Measurements from ENCODE around the gene BRSK2.

The BRSK2 gene

DNA sequence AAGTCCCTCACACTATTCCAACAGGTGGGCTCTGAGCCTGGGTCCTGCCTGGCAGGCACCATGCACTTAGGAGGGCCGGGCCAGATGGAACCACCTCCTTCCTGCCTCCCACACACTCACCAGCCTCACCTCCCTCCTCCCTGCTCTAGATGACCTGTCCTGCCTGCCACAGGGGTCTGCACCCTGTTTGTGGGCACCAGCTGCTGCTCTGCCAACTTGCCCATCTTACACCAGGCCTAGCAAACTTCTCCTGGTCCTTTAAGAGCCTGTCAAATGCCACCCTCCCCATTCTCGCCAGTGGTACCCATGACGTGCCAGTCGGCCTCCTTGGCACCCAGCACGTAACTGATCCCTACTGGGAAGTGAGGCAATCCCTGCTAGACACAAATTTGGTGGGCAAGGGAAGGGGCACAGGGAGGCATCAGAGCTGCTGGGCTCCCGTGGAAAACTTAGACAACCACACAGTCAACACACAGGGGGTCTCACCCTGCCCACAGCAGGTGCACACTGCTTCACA, 93.8 kb downstream of the BRSK2 start:
- DNase-seq (ENCODE audit: low spot score), result no peak

DNA sequence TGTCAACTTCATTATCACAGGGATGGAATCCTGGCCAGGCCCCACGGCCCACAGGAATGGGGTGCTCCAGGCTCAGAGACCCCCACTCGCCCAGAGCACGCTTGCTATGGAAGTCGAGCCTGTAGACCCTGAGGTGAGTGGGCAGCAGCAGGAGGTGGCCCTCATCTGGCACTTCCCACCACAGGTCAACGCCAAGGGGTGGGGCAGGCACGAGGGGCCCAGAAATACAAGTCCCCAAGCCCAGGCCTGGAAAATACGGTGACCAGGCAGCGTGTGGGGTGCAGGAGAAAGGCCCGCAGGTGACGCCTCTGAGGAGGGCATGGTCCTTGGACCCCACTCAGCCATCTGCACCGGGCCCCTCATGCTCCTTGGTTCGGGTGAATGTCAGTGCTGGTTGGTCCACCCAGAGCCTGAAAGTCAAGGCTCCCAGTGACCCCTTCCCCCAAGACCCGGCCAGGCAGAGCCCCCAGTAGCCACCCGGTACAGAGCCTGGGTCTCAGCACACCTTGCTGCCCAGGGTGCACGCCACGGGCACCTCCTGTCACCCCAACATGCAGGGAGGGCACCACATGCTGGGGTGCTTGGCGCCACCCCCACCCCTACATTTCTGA, 94.4 kb downstream of the BRSK2 start:
- DNase-seq (ENCODE audit: low spot score), result no peak

DNA sequence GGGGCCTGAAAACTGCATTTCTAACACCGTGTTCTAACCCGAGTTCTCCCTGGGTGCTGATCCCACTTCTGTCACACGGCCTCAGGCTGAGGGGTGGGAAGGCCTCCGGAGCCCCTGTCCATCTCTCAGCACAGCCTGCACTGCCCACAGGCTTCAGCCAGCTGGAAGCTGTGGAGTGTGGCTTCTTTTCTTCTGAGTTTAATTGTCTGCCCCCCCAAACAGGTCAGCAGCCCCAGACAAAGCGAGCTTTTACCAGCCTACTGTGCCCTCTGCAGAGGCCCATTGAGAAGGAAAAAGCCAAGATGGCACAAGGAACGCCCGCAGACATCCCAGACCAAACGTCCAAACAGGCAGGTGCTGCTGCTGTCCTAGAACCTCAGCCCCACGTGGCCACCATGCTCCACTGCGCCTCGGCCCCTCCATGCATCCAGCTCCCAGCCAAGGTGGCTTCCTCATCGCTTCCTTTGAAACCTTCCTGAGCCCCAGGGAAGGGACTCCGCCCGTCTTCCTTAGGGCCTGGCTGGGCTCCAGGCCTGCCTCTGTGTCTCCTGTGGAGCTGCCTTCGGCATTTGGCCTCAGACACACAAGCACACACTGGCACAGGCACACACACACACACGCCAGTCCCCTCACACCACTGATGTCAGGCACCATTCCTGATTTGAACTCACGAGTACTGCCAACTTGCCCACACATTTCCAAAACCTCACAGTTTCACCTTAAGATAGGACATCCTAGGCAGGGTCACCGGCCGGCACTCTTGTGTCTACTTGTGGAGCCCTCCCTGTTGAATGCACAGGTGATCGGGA, 95.2 kb downstream of the BRSK2 start:
- no peak for DNase-seq (ENCODE audit: low spot score)

DNA sequence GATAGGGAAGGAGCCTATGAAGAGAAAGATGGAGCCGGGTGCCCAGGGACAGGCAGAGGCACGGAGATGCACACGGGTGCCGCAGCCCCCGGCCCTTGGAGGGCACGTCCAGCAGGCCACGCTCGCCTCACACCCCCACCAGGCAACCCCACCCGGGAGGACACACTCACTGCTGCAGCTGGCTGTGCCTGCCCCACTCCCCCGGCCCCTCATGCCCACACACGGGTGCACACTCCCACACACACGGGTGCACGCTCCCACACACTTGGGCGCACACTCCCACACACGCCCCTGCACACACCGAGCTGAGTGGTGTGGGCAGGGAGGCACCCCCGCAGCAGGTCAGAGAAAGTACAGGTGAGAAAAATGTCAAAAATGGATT, 95.8 kb downstream of the BRSK2 start:
- DNase-seq (ENCODE audit: low spot score), result no peak

DNA sequence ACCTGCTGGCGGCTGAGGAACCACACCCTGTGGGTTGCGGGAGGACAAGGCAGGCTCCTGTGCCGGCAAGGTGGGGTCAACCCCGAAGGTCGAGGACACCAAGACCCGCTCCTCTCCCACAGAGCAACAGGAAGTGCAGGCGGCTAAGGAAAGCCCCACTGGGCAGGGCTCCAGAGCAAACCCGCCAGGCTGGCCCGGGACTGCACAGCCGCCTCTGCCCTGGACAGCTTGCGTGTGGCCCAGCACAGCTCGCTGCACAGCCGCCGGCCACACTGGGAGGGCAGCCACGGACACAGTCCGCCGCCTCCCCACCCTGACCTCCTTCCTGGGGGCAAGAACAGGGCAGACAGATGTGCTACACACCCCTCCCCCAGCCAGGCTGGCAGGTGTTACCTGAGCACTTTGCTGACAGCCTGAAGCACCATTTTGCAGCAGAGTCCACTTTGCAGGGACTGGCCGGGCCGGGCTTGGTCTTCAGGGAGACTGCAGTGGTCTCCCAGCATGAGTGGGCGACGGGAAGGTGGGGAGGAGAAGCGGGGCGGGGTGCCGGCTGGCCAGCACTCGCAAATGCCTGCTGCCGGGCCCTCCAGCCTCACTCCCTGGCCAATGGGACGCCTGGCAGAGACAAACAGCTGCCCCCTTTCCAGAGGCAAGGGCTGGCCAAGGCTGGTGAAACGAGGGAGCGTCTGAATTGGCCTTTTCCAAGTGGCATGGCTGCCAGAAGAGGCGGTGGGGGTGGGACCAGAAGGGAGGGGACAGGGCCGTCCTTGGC, 96.5 kb downstream of the BRSK2 start, which contains the start of gene MOB2:
MOB2 (minus strand) TSS at position 726 of the 772 bp plus-strand sequence; CDS start at position 503, 223 bp downstream.
- DNase-seq (ENCODE audit: low spot score), result no peak

DNA sequence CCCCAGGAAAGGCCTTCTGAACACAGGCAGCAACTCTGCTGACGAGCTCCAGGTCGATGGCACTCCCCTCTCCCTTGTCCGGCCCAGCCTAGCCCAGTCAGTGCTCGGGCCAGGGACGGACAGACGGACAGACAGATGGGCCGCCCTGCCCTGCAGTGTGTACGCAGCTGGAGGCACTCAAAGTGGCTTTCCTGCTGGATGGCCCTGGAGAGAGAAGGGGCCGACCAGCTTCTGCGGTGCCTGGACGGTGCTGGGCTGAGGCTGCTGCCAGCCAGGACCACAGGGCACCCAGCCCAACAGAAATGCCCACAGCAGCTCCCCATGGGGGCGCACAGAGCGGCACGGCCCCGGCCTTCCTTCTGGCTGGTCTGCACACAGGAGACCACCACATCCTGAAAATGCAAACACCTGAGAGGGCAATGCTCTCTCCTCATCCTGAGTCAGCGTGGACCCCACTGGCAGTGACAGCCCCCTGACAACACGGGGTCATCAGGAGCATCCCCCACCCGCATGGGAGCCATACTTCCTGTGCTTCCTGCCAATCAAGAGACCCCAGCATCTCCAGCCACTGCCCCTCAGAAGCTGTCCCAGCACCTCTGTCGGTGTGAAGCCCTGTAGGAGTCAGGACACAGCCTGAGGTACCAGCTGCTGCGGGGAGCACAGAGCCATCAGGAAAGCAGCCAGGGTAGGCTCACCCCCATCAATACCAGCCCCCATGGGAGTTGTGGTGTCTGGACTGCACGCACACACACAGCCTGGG, 97.5 kb downstream of the BRSK2 start:
- no peak for DNase-seq (ENCODE audit: low spot score)

DNA sequence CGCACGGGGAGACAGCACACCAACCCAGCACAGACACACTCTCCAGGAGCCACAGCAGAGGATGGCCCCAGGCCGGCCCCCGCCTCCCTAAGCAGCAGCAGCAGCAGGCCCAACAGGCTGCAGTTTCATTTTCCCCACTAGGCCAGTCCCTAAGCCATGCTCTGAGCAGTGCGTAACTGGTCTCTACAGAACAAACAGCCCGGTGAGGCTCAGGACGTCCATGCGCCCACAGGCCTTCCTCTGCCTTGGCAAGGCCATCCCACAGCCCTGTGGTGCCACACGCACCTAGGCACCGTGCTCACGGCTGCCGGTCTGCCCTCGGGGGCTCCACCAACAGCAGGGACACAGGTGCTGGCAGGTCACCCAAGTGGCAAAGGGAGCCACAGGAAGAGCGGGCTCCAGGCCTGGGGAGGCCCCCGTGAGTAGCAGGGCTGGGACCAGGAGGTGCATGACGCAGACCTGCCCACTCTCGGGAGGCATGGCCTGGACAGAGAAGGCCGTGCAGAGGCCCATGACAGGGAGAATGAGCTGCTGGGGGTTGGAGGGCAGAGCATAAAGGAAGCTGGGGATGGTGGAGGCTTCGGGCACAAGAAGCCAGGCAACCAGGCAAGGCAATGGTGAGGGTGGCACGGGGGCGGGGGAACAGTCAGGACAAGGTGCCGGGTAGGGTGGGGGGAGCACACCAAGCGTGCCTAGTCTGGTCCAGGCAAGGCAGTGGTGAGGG, 98.3 kb downstream of the BRSK2 start:
- DNase-seq (ENCODE audit: low spot score), result no peak

DNA sequence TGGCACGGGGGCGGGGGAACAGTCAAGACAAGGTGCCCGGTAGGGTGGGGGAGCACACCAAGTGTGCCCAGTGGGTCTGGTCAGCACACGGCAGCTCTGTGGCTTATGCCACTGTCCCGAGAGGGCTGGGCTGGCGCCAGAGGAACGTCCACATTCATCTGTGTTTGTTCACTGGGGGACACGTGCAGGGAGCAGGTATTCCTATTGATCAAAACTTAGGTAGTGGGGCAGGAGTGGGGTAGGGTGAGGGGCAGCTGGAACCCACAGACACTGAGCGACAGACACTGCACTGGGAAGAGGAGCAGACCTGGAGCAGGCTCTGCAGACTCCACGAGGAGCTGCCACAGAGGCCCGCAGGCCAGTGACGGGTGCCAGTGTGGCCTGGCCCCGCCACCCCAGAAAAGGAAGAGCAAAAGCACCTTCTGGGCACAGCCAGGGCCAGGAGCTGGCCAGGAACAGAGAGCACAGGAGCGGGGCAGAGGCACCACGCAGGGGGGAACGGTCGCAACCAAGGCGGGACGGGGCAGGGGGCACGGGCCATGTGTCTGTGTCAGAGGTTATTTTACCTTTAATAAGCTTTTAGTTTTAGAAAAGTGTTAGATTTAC, 98.9 kb downstream of the BRSK2 start:
- DNase-seq (ENCODE audit: low spot score), result no peak

DNA sequence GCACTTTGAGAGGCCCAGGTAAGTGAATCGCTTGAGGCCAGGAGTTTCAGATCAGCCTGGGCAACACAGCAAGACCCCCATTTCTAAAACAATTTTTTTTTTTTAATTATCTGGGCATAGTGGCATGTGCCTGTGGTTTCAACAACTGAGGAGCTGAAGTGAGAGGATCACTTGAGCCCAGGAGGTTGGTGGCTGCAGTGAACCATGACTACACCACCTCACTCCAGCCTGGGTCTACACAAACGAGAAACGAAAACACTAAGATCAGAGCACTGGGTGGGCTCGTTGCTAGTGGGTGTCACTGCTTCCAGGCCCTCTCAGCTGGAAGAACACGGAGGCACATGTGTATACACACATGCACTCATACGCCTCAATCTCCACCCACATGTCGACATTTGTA, 100.9 kb downstream of the BRSK2 start:
- DNase-seq (ENCODE audit: low spot score), result no peak

DNA sequence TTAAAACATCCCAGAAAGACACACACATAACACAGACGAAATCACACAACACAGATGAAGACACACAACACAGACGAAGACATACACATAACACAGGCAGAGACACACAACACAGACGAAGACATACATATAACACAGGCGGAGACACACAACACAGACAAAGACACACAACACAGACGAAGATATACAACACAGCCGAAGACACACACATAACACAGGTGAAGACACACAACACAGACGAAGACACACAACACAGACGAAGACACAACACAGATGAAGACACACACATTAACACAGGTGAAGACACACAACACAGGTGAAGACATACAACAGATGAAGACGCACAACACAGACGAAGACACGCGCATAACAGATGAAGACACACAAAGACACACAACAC, 101.6 kb downstream of the BRSK2 start:
- DNase-seq (ENCODE audit: low spot score), result no peak

DNA sequence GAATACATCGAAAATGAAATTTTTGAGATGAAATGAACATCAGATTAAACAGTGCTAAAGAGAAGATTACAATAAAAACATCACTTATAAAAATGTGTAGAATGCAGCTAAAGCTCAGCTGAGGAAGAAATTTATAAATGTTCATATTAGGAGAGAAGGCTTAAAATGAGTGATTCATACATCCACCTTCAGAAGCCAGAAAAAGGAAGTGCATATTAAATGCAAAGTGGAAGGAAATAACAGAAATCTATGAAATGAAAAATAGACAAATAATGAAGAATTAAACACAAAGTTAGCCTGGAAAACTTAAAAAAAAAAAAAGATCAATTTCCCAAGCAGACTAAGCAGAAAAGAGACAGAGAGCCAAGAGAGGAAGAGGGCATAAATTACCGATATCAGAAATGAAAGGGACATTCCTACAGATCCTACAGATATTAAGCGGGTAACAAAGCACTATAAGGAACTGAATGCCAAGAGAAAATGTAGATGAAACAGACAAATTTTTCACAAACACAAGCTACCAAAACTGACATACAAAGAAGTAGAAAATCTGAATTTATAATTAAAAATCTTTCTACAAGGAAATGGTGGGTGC, 104.0 kb downstream of the BRSK2 start:
- no peak for DNase-seq (ENCODE audit: low spot score)

DNA sequence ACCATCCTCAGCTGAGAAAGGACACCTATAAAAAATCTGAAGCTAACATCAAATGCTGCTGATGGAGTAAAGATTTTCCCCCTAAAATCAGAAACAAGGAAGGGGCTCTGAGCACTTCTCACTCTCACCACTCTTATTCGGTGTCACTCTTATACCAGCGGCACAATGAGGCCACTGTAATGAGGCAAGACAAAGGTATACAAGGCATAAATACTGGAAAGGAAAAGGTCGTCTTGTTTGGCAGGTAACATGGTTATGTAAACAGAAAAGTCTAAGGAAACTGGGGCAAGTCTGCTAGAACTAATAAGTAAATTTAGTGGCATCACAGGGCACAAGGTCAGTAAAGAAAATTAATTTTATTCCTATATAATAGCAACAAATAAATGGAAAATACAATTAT, 104.9 kb downstream of the BRSK2 start:
- no peak for DNase-seq (ENCODE audit: low spot score)

DNA sequence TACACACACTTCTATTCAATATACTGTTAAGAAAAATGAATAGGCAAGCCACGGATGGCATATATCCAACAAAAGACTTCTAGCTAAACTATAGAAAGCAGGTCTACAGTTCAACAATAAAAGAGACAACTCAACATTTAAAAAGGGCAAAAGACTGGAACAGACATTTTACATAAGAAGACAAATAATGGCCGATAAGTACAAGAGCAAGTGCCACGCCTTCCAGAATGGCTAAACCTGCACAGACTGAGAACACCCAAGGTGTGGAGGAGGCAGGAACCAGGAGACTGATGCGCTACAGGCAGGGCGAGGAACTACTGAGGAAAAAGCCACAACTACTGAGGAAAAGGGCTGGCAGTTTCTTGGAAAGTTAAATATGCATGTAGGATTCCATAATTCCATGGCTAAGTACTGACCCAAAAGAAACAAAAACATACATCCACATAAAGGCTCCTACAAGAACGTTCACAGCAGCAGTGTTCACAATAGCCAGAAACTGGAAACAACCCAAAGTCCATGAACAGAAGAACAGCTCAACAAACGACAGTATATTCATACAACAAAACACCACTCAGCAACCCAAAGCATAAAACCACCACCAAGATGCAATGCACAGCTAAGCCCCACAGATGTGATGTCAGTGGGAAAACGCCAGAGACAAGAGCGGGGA, 106.5 kb downstream of the BRSK2 start:
- no peak for DNase-seq (ENCODE audit: low spot score)

DNA sequence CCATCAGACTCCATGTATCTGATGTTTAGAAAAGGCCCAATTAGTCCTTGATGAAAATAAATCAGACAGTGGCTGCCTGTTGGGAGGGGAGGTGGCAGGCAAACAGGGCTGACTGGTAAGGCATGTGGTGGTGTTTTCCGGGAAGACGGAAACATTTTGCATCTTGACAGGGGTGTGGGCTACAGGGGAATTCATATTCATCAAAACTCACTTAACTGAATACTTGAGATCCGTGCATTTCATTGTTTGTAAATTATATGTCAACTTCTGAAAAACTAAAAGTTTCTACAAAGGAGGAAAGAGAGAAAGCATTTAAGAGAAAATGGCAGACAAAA, 107.0 kb downstream of the BRSK2 start:
- DNase-seq (ENCODE audit: low spot score), result no peak

DNA sequence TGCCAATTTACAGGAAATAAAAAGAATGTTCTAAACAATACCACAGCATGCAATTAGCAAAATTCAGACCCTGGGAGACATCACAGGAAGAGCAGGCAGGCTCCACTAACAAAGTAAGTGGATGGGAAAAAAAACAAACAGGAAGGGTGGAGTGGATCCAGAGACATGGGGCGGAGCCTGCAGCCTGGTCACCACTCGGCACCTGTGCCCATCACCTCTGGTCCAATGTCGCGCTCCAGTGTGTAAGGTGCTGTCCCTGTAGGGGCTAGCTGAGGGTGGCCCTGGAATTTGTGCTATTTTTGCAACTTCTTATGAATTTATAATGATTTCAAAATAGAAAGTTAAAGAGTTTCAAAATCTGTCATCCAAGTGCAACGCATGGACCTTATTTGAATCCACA, 107.9 kb downstream of the BRSK2 start:
- no peak for DNase-seq (ENCODE audit: low spot score)

DNA sequence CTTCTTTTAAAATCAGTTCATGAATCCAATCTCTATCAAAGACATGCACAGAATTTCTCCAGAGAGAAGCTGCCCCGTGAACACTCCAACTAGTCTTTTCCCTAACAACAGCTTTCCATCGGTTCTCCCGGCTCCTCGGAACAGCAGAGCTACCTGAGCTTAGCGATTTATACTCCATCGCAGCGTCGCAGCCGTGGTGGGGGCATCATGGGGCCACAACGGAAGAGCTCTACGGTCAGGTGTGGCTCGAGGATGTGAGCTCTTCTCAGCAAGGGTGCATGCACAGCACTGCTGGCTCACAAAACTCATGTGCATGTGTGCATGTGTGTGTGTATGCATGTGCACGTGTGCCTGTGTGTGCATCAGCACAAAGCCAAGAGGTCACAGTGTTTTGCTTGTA, 108.5 kb downstream of the BRSK2 start:
- no peak for DNase-seq (ENCODE audit: low spot score)

DNA sequence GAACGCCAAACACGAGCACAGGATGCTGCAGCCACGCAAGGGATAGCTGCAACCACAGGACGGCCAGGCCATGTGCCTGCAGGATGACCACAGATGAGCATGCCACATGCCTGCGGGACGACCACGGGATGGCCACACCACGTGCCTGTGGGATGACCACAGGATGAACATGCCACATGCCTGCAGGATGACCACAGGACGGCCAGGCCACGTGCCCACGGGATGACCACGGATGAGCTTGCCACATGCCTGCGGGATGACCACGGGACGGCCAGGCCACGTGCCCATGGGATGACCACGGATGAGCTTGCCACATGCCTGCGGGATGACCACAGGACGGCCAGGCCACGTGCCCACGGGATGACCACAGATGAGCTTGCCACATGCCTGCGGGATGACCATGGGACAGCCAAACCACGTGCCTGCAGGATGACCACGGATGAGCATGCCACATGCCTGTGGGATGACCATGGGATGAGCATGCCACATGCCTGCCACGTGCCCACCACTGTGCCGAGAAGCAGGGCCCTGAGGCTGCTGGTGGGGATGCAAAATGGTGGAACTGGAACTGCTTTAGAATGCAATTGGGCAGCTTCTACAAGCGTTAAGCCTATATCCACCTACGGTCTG, 109.6 kb downstream of the BRSK2 start:
- DNase-seq (ENCODE audit: low spot score), result no peak

DNA sequence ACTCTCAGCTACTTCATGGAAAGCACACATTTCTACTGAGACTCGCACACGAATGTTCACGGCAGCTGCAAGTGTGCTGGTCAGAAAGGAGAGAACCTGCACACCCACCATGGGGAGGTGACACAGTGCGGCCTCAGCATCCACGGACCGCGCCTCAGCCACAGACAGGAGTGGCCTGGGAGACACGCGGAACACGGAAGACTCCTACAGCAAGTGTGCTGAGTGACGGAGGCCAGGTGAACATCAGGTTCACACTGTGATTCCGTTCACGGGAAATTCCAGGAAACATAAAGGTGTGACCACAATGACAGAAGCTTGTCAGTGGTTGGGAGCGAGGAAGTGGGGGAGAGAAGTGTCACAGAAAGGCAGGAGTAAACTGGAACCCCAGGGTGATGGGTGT, 110.2 kb downstream of the BRSK2 start:
- no peak for DNase-seq (ENCODE audit: low spot score)
